H1 (cell line): ENCODE data around the gene CD96.

Source experiments
- CEBPB ChIP-seq: IDR thresholded peaks from 2 replicates; pipeline ENCODE4 v1.6.1; 2012; ENCODE audit warnings: low read depth, low read length
- CTCF ChIP-seq, 3 experiments: IDR thresholded peaks; 1 replicate in 2 of 3; 2 replicates in 1 of 3; pipeline versions ENCODE4 v1.5.1 to v1.6.1; 2011; ENCODE audit warnings: low read length in 3 of 3, mild to moderate bottlenecking in 3 of 3, inconsistent platforms in 2 of 3, low read depth in 1 of 3, moderate library complexity in 1 of 3; ENCODE audit not compliant: insufficient read depth in 1 of 3; ENCODE audit errors: control extremely low read depth in 1 of 3
- EGR1 ChIP-seq: IDR thresholded peaks from 2 replicates; pipeline ENCODE4 v1.6.1; 2011; ENCODE audit warnings: low read depth, low read length, borderline replicate concordance
- EZH2 ChIP-seq: fragments of 200-600 bp; sonication (generic); IDR thresholded peaks from 2 replicates; pipeline ENCODE4 v1.7.1; 2012; ENCODE audit warnings: low read depth, mild to moderate bottlenecking, moderate library complexity, low read length, inconsistent platforms; ENCODE audit not compliant: severe bottlenecking
- FOSL1 ChIP-seq: IDR thresholded peaks from 2 replicates; pipeline ENCODE4 v1.6.1; 2011; ENCODE audit warnings: mild to moderate bottlenecking, low read depth, low read length, moderate library complexity; ENCODE audit not compliant: insufficient read depth
- GABPA ChIP-seq: IDR thresholded peaks from 2 replicates; pipeline ENCODE4 v1.6.1; 2011; ENCODE audit warnings: mild to moderate bottlenecking, low read length, moderate library complexity, borderline replicate concordance; ENCODE audit not compliant: insufficient read depth
- JUND ChIP-seq: IDR thresholded peaks from 2 replicates; pipeline ENCODE4 v1.6.1; 2011; ENCODE audit warnings: mild to moderate bottlenecking, improper control_type of control experiment, low read length
- NRF1 ChIP-seq: IDR thresholded peaks from 2 replicates; pipeline ENCODE4 v1.6.1; 2011; ENCODE audit warnings: mild to moderate bottlenecking, low read depth, low read length, improper control_type of control experiment
- POLR2A ChIP-seq, 2 experiments: IDR thresholded peaks; 1 replicate in 1 of 2; 2 replicates in 1 of 2; pipeline ENCODE4 v1.6.1; 2011; ENCODE audit warnings: low read depth in 2 of 2, low read length in 2 of 2, mild to moderate bottlenecking in 2 of 2; ENCODE audit errors: control extremely low read depth in 1 of 2
- YY1 ChIP-seq: IDR thresholded peaks from 2 replicates; pipeline ENCODE4 v1.6.1; 2011; ENCODE audit warnings: low read depth, mild to moderate bottlenecking, low read length

GRCh38 chr3:111496894-111497559 is 45.0 kb upstream of the CD96 start:
- no peak for TF ChIP-seq NRF1
- TF ChIP-seq EZH2, result no peak
- no peak for TF ChIP-seq CTCF (IDR thresholded peaks at IDR 0.05; ENCODE audit: control extremely low read depth in 1 of 3, insufficient read depth in 1 of 3, low read depth in 1 of 3, low read length in 3 of 3)
- TF ChIP-seq FOSL1, result no peak
- TF ChIP-seq POLR2A (IDR thresholded peaks at IDR 0.05; ENCODE audit: control extremely low read depth in 1 of 2, low read depth in 2 of 2, low read length in 2 of 2), result no peak
- TF ChIP-seq EGR1, result no peak
- no peak for TF ChIP-seq CEBPB
- TF ChIP-seq YY1, result no peak
- no peak for TF ChIP-seq GABPA
- no peak for TF ChIP-seq JUND
